H7 (cell line): Measurements from ENCODE around the gene OR13C8. TPM values are rescaled to one million over a fixed set of nuclear protein-coding genes. Genes with fewer than 3 reads are reported as not detected.
"Not testable (repeated sequence)": the region's sequence is repeated elsewhere in the genome, so short reads cannot be mapped to it uniquely, and the experiment has no call there.

Experiments used
- DNase-seq: peaks from one replicate; pipeline ENCODE4 v3.0.0; 2012
- H3K27me3 ChIP-seq: 2 replicates; pipeline ENCODE4 v1.6.0; 2011; ENCODE audit warnings: mild to moderate bottlenecking, low read length; ENCODE audit not compliant: control insufficient read depth, insufficient read depth
- H3K36me3 ChIP-seq: replicated peaks from 2 replicates; pipeline ENCODE4 v1.5.1; 2011; ENCODE audit warnings: low read length; ENCODE audit not compliant: control insufficient read depth, insufficient read depth
- H3K4me3 ChIP-seq: 2 replicates; pipeline ENCODE4 v1.5.1; 2011; ENCODE audit warnings: low read depth, mild to moderate bottlenecking, control low read depth, low read length, moderate library complexity; ENCODE audit not compliant: insufficient read depth
- total RNA-seq: library from RNA; depleted of rRNA; stranded (reverse); fragments of >200 nt; shearing (Covaris generic); gene quantifications from 2 replicates; pipeline ENCODE4 v1.2.3, GENCODE V29; 2014; rRNA removed

OR13C8 gene
- total RNA-seq, 1 experiment from 2014 or later, result not detected

GRCh38 chr9:104586496-104587180, 17.7 kb downstream of the OR13C8 start:
- H3K4me3 ChIP-seq, result no peak overlapping the region
- H3K36me3 ChIP-seq, result no peaks in the 10 kb centered on the region
- no peak for DNase-seq

GRCh38 chr9:104589626-104590025, 20.7 kb downstream of the OR13C8 start:
- Histone ChIP-seq H3K36me3 (no peaks in the 10 kb centered on the region), H3K4me3 (no peak overlapping the region), H3K27me3 (no peaks in the 10 kb centered on the region)
- DNase-seq, result no peak

More at GRCh38 chr9:104586496-104587180, 17.7 kb downstream of the OR13C8 start:
- H3K27me3 ChIP-seq, result no peaks in the 10 kb centered on the region

- not testable (repeated sequence) for H3K4me3 ChIP-seq, H3K27me3 ChIP-seq, H3K36me3 ChIP-seq, DNase-seq
Observed at GRCh38 chr9:104598749-104599148, 29.8 kb downstream of the OR13C8 start.

GRCh38 chr9:104599313-104599712, 30.3 kb downstream of the OR13C8 start, which contains the start of gene OR13C5:
Gene OR13C5 (minus strand): TSS chr9:104599413. CDS start chr9:104599413, 0 bp downstream.
- not testable (repeated sequence) for DNase-seq, H3K27me3 ChIP-seq, H3K4me3 ChIP-seq, H3K36me3 ChIP-seq

- no peak for DNase-seq
- H3K4me3 ChIP-seq, result no peak overlapping the region
- H3K27me3 ChIP-seq, result no peaks in the 10 kb centered on the region
- H3K36me3 ChIP-seq, result no peaks in the 10 kb centered on the region
Observed at GRCh38 chr9:104604801-104605200, 35.8 kb downstream of the OR13C8 start.

GRCh38 chr9:104605527-104605926, 36.6 kb downstream of the OR13C8 start, which contains the start of gene OR13C2:
Gene OR13C2 (minus strand): TSS chr9:104605627. CDS start chr9:104605627, 0 bp downstream.
- not testable (repeated sequence) for H3K4me3 ChIP-seq, DNase-seq, H3K27me3 ChIP-seq

GRCh38 chr9:104606152-104606551, 37.2 kb downstream of the OR13C8 start:
- no peaks in the 10 kb centered on the region for H3K27me3 ChIP-seq
- no peak overlapping the region for H3K4me3 ChIP-seq
- DNase-seq, result no peak
- no peaks in the 10 kb centered on the region for H3K36me3 ChIP-seq

More at GRCh38 chr9:104605527-104605926, 36.6 kb downstream of the OR13C8 start, which contains the start of gene OR13C2:
- not testable (repeated sequence) for H3K36me3 ChIP-seq

- Histone ChIP-seq H3K4me3 (no peak overlapping the region), H3K36me3 (no peaks in the 10 kb centered on the region), H3K27me3 (no peaks in the 10 kb centered on the region)
- DNase-seq, result no peak
Observed at GRCh38 chr9:104608336-104608735, 39.4 kb downstream of the OR13C8 start.

- Histone ChIP-seq H3K36me3 (no peaks in the 10 kb centered on the region), H3K27me3 (no peaks in the 10 kb centered on the region), H3K4me3 (no peak overlapping the region)
- no peak for DNase-seq
Observed at GRCh38 chr9:104611213-104611612, 42.2 kb downstream of the OR13C8 start.

GRCh38 chr9:104617418-104617817, 48.5 kb downstream of the OR13C8 start:
- Histone ChIP-seq H3K36me3 (no peaks in the 10 kb centered on the region), H3K4me3 (no peak overlapping the region), H3K27me3 (no peaks in the 10 kb centered on the region)
- DNase-seq, result no peak

GRCh38 chr9:104618104-104618503, 49.1 kb downstream of the OR13C8 start, which contains the start of gene OR13C9:
Gene OR13C9 (minus strand): TSS chr9:104618204. CDS start chr9:104618204, 0 bp downstream.
- DNase-seq, result no peak
- H3K27me3 ChIP-seq, result no peaks in the 10 kb centered on the region
- H3K36me3 ChIP-seq, result no peaks in the 10 kb centered on the region
- H3K4me3 ChIP-seq, result no peak within 1 kb of the TSS

Other genes with a start within 250 kb of the OR13C8 start
- gene OR13F1, start 64.9 kb upstream of the OR13C8 start, total RNA-seq, result not detected in 2 replicates
- gene OR13C4, start 42.0 kb upstream of the OR13C8 start, total RNA-seq, result not detected in 2 replicates
- gene OR13C3, start 32.3 kb upstream of the OR13C8 start, total RNA-seq, result not detected in 2 replicates
- gene OR13C5, start 30.2 kb downstream of the OR13C8 start, total RNA-seq, result not detected in 2 replicates
- not detected in 2 replicates for gene OR13C2, start 36.5 kb downstream of the OR13C8 start, total RNA-seq
- gene OR13C9, start 49.0 kb downstream of the OR13C8 start, total RNA-seq, result not detected in 2 replicates
- gene OR13D1, start 125.3 kb downstream of the OR13C8 start, total RNA-seq, result not detected in 2 replicates
- 19.0 and 20.4 TPM in 2 replicates for gene NIPSNAP3A, start 178.5 kb downstream of the OR13C8 start, total RNA-seq
- gene NIPSNAP3B, start 195.0 kb downstream of the OR13C8 start, total RNA-seq, result 0.59 and 0.81 TPM in 2 replicates